H9 (cell line): ENCODE results near the gene PHLDA1. TPM values are rescaled to one million over a fixed set of nuclear protein-coding genes. Genes with fewer than 3 reads are reported as not detected.

Experiments
- DNase-seq: peaks from one replicate; pipeline ENCODE4 v3.0.0-alpha.2; 2017
- H2AFZ ChIP-seq: one replicate; pipeline ENCODE4 v1.6.1; 2013; ENCODE audit warnings: mild to moderate bottlenecking, low read length, control low read depth, moderate library complexity
- H2AK5ac ChIP-seq: 2 replicates; pipeline ENCODE4 v1.6.1; 2013; ENCODE audit warnings: low read length, control low read depth, mixed read lengths; ENCODE audit not compliant: insufficient read length
- H2BK120ac ChIP-seq: one replicate; pipeline ENCODE4 v1.6.1; 2013; ENCODE audit warnings: low read depth, mild to moderate bottlenecking, low read length, control low read depth, inconsistent platforms; ENCODE audit not compliant: poor library complexity, severe bottlenecking
- H2BK12ac ChIP-seq: 2 replicates; pipeline ENCODE4 v1.6.1; 2013; ENCODE audit warnings: low read length, control low read depth, mixed read lengths, low read depth; ENCODE audit not compliant: insufficient read length
- H2BK15ac ChIP-seq: 2 replicates; pipeline ENCODE4 v1.6.1; 2013; ENCODE audit warnings: low read depth, low read length, control low read depth
- H2BK20ac ChIP-seq: one replicate; pipeline ENCODE4 v1.6.1; 2013; ENCODE audit warnings: low read depth, mild to moderate bottlenecking, low read length, control low read depth, inconsistent platforms; ENCODE audit not compliant: poor library complexity, severe bottlenecking
- H2BK5ac ChIP-seq: 2 replicates; pipeline ENCODE4 v1.6.1; 2013; ENCODE audit warnings: low read length, control low read depth, mixed read lengths; ENCODE audit not compliant: insufficient read length
- H3K14ac ChIP-seq: 2 replicates; pipeline ENCODE4 v1.6.1; 2013; ENCODE audit warnings: low read length, control low read depth; ENCODE audit not compliant: insufficient read depth
- H3K18ac ChIP-seq: 2 replicates; pipeline ENCODE4 v1.6.1; 2013; ENCODE audit warnings: low read depth, mild to moderate bottlenecking, mixed read lengths, low read length, control low read depth; ENCODE audit not compliant: insufficient read length
- H3K23ac ChIP-seq: 2 replicates; pipeline ENCODE4 v1.6.1; 2013; ENCODE audit warnings: low read length, control low read depth, mixed read lengths, low read depth; ENCODE audit not compliant: insufficient read length
- H3K23me2 ChIP-seq: 2 replicates; pipeline ENCODE4 v1.6.1; 2013; ENCODE audit warnings: low read depth, mild to moderate bottlenecking, mixed read lengths, low read length, control low read depth; ENCODE audit not compliant: insufficient read length, poor library complexity, severe bottlenecking
- H3K27ac ChIP-seq: 2 replicates; pipeline ENCODE4 v1.5.1; 2013; ENCODE audit warnings: low read length, control low read depth, mixed read lengths, low read depth; ENCODE audit not compliant: insufficient read length
- H3K27me3 ChIP-seq: 2 replicates; pipeline ENCODE4 v1.6.1; 2013; ENCODE audit warnings: low read length, control low read depth, inconsistent platforms; ENCODE audit not compliant: insufficient read depth
- H3K4ac ChIP-seq: 2 replicates; pipeline ENCODE4 v1.6.1; 2013; ENCODE audit warnings: low read depth, mild to moderate bottlenecking, control low read depth, inconsistent platforms, low read length, moderate library complexity
- H3K4me1 ChIP-seq: 2 replicates; pipeline ENCODE4 v1.6.1; 2013; ENCODE audit warnings: low read length, control low read depth, inconsistent platforms; ENCODE audit not compliant: insufficient read depth
- H3K4me2 ChIP-seq: 2 replicates; pipeline ENCODE4 v1.6.1; 2013; ENCODE audit warnings: low read length, control low read depth, mixed read lengths; ENCODE audit not compliant: insufficient read length, insufficient read depth
- H3K56ac ChIP-seq: 2 replicates; pipeline ENCODE4 v1.6.1; 2013; ENCODE audit warnings: low read depth, mild to moderate bottlenecking, mixed read lengths, low read length, control low read depth; ENCODE audit not compliant: insufficient read length
- H3K79me1 ChIP-seq: 2 replicates; pipeline ENCODE4 v1.6.1; 2013; ENCODE audit warnings: low read depth, mild to moderate bottlenecking, moderate library complexity, low read length, control low read depth, inconsistent platforms; ENCODE audit not compliant: insufficient read depth, poor library complexity, severe bottlenecking
- H3K79me2 ChIP-seq: 2 replicates; pipeline ENCODE4 v1.6.1; 2013; ENCODE audit warnings: low read length, control low read depth, inconsistent platforms; ENCODE audit not compliant: insufficient read depth
- H3K9ac ChIP-seq: 2 replicates; pipeline ENCODE4 v1.6.1; 2013; ENCODE audit warnings: low read length, control low read depth, mixed read lengths; ENCODE audit not compliant: insufficient read length; ENCODE audit errors: extremely low read depth
- H3K9me3 ChIP-seq: one replicate; pipeline ENCODE4 v1.6.1; 2013; ENCODE audit warnings: low read depth, low read length, inconsistent platforms; ENCODE audit not compliant: control insufficient read depth
- H3T11ph ChIP-seq: one replicate; pipeline ENCODE4 v1.6.1; 2013; ENCODE audit warnings: mild to moderate bottlenecking, low read length, control low read depth, inconsistent platforms
- H4K20me1 ChIP-seq: one replicate; pipeline ENCODE4 v1.6.1; 2013; ENCODE audit not compliant: control insufficient read depth, insufficient read length, insufficient read depth
- H4K5ac ChIP-seq: 2 replicates; pipeline ENCODE4 v1.6.1; 2013; ENCODE audit warnings: low read depth, mild to moderate bottlenecking, mixed read lengths, low read length, control low read depth; ENCODE audit not compliant: insufficient read length
- H4K8ac ChIP-seq: replicated peaks from 2 replicates; pipeline ENCODE4 v1.6.1; 2013; ENCODE audit warnings: low read length, control low read depth, mixed read lengths, low read depth; ENCODE audit not compliant: insufficient read length
- H4K91ac ChIP-seq: 2 replicates; pipeline ENCODE4 v1.6.1; 2013; ENCODE audit warnings: low read depth, mild to moderate bottlenecking, moderate library complexity, mixed read lengths, low read length, control low read depth; ENCODE audit not compliant: insufficient read length
- H3K27ac Mint-ChIP-seq, 3 experiments: 2 replicates in 2 of 3; 3 replicates in 1 of 3; pipeline ENCODE4 v1.8.0; 2020 to 2021; ENCODE audit warnings: mixed read lengths in 3 of 3, mild to moderate bottlenecking in 1 of 3, moderate library complexity in 1 of 3
- H3K27me3 Mint-ChIP-seq: 2 replicates; pipeline ENCODE4 v1.8.0; 2021; ENCODE audit warnings: low read depth, mild to moderate bottlenecking, moderate library complexity, mixed read lengths
- H3K36me3 Mint-ChIP-seq, 3 experiments: 2 replicates in 2 of 3; 3 replicates in 1 of 3; pipeline ENCODE4 v1.8.0; 2020 to 2021; ENCODE audit warnings: low read depth in 3 of 3, mixed read lengths in 3 of 3; ENCODE audit not compliant: insufficient read depth in 1 of 3
- H3K4me1 Mint-ChIP-seq, 2 experiments: 2 replicates each; pipeline ENCODE4 v1.8.0; 2020; ENCODE audit warnings: mixed read lengths in 2 of 2
- H3K4me3 Mint-ChIP-seq, 2 experiments: 2 replicates in 1 of 2; 3 replicates in 1 of 2; pipeline ENCODE4 v1.8.0; 2020 to 2021; ENCODE audit warnings: mild to moderate bottlenecking in 2 of 2, mixed read lengths in 2 of 2, moderate library complexity in 1 of 2
- H3K9me3 Mint-ChIP-seq, 2 experiments: 2 replicates in 1 of 2; 3 replicates in 1 of 2; pipeline ENCODE4 v1.8.0; 2020; ENCODE audit warnings: mild to moderate bottlenecking in 2 of 2, mixed read lengths in 2 of 2, moderate library complexity in 1 of 2
- CTCF ChIP-seq: fragments of 200-600 bp; sonication (generic); conservative IDR thresholded peaks from 3 replicates; pipeline ENCODE4 v1.8.0; 2021; ENCODE audit warnings: antibody characterized with exemption, mild to moderate bottlenecking
- WGBS: extraction: QIAGEN DNeasy Blood & Tissue Kit; methylation state at CpG from one replicate; pipeline ENCODE4 v1.1.7; 2013; ENCODE audit warnings: missing lambda C conversion rate, low lambda C conversion rate, mixed read lengths; ENCODE audit not compliant: insufficient read length; ENCODE audit errors: extremely low coverage; 5-methylcytosine and 5-hydroxymethylcytosine counted together
- total RNA-seq: library from RNA; stranded (reverse); gene quantifications from 2 replicates; pipeline ENCODE4 v1.2.1, GENCODE V29; 2021

Gene PHLDA1
- total RNA-seq, 1 experiment from 2014 or later, result 106 TPM

- Histone ChIP-seq H3K23ac (no peak overlapping the region), H2BK120ac (no peak overlapping the region), H3K56ac (no peak overlapping the region), H3K18ac (no peak overlapping the region), H3K79me2 (no peaks in the 10 kb centered on the region), H2BK20ac (no peak overlapping the region), H3K4ac (no peak overlapping the region), H3K14ac (no peak overlapping the region), H3K27me3 (no peaks in the 10 kb centered on the region), H3K79me1 (no peaks in the 10 kb centered on the region), H3K27ac (no peak overlapping the region), H2BK5ac (no peak overlapping the region), H3K23me2 (no peaks in the 10 kb centered on the region), H2BK15ac (no peak overlapping the region), H2BK12ac (no peak overlapping the region), H4K20me1 (no peaks in the 10 kb centered on the region), H4K8ac (no peak overlapping the region), H2AK5ac (no peak overlapping the region), H3K9ac (no peak overlapping the region), H3T11ph (no peak overlapping the region), H3K9me3 (no peaks in the 10 kb centered on the region), H3K4me1 (peaks cover 3% of the 10 kb centered on the region; the same call in 1 of the 2 replicates), H2AFZ (no peak overlapping the region), H4K91ac (no peak overlapping the region), H4K5ac (no peak overlapping the region), H3K4me2 (no peak overlapping the region)
- H3K4me1 Mint-ChIP-seq, result peaks cover 17 to 23% of the 10 kb centered on the region in 2 experiments
- no CpG with 5 or more reads among the region's 5 CpGs for WGBS
- no peak overlapping the region for H3K27ac Mint-ChIP-seq
- H3K4me3 Mint-ChIP-seq, result no peak overlapping the region
- no peak for TF ChIP-seq CTCF
- H3K27me3 Mint-ChIP-seq, result peaks cover 1% of the 10 kb centered on the region; the same call in 1 of the 2 replicates
- H3K36me3 Mint-ChIP-seq, result peaks cover 7 to 17% (median 10%) of the 10 kb centered on the region in 3 experiments; a peak in 6 of 7 replicates
- DNase-seq, result no peak
- H3K9me3 Mint-ChIP-seq, result peaks cover 10 to 19% of the 10 kb centered on the region in 2 experiments
These were observed 39.8 kb downstream of the PHLDA1 start for GRCh38 chr12:75991753-75992152.
